GM21381 (cell line): ENCODE data around the gene THADA.

ENCODE experiments used
- ATAC-seq: cut with Tn5 transposase; IDR thresholded peaks from one replicate; pipeline ENCODE4 v1.9.1; 2021; ENCODE audit warnings: mild to moderate bottlenecking, moderate library complexity; ENCODE audit not compliant: unreplicated experiment

The THADA gene

DNA sequence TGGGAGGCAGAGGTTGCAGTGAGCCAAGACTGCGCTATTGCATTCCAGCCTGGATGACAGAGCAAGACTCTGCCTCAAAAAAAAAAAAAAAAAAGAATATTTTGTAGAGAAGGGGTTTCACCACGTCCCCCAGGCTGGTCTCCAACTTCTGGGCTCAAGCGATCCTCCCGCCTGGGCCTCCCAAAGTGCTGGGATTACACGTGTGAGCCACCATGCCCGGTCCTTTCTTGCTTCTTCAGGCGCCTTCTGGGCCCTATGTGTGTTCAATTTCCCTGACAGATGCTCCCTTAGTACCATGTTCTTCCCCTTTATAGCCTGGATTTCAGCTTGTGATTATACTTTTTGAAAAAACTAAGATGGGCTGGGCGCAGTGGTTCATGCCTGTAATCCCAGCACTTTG lies 379.2 kb downstream of the THADA start:
- no peak for ATAC-seq

DNA sequence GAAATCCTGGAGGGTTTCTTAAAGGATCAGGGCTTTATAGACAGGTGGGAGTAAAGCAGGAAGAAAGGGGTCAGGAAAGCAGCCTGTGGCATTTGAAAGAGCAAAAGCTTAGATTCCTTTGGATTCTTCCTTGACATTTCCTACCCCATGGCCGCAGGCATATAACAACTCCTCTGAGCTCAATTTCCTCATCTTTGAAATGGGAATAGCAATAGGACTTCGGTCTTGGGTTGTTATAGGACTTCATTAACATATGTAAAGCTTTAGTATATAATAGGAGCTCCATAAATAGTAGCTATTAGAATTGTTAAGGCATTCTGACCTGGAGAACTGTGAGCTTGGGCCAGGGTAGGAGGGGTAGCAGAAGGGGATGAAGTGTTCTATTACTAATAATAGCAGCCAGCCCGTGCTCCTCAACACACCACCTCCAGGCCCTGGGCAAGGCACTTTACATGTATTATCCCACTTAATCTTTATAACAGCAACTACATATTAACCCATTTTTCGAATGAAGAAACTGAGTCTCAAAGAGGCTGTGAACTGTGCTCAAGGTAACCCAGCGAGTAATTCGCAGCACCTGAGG lies 380.1 kb downstream of the THADA start:
- ATAC-seq, result no peak

DNA sequence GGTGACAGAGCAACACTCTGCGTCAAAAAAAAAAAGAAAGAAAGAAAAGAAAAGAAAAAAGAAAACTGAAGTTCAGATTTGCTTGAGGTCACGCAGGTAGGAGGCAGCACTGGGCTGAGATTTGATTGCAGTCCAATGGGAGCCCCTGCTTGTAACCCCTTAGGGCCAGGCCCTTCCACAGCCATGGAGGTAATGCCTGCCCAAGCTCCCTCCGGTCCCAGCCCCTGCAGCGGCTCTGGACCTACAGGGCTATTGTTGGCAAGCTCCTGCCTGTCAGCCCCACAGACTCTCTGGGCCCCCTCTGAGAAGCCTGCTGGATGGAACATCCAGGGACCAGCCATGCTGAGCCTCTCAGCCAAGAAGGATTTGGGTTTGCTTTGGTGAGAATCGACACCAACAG lies 381.6 kb downstream of the THADA start:
- no peak for ATAC-seq

DNA sequence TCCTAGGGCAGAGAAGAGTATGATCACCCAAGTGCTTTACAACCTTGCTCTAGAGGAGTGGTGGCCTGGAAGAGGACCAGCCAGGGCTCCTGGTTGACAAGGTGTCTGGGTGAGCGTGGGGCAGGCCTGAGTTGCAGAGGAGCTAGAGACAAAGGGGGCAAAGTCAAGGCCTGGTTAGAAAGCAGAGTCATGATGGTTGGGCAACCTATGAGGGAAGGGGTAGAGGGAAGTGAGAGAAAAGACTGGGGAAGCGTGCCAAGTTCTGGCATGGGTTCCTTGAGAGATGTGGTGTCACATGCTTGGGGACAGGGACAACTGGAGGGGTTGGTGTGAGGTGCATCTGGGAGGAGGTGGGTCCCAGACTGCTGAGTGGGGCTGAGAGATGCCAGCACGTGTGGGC lies 382.9 kb downstream of the THADA start:
- no peak for ATAC-seq

DNA sequence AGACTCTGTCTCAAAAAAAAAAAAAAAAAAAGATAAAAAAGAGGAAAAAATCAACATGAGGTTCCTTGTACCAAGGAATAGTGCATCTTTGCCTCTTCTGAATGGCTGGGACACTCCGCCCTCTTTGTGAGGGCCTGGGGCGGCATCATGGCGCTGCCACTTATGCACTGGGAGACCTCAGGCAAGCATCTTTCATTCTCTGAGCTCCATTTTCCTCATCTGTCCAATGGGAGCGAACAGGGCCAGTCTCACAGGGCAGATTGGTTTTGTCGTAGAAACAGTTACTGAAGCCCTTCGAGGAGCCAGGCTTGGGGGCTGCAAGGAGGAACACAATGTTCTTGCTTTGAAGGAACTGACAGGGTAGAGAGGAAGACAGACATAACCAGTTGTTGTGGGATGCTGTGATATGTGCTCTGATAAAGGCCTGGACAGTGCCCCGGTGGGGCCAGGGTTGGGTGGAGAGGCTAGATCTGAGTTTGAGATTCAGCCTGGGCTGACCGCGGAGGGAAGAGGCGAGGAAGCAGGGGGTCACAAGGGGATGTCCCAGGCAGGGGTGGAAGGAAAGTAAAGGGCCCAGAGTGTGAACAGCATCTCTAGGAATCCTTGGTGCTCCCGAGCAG lies 383.5 kb downstream of the THADA start:
- no peak for ATAC-seq

DNA sequence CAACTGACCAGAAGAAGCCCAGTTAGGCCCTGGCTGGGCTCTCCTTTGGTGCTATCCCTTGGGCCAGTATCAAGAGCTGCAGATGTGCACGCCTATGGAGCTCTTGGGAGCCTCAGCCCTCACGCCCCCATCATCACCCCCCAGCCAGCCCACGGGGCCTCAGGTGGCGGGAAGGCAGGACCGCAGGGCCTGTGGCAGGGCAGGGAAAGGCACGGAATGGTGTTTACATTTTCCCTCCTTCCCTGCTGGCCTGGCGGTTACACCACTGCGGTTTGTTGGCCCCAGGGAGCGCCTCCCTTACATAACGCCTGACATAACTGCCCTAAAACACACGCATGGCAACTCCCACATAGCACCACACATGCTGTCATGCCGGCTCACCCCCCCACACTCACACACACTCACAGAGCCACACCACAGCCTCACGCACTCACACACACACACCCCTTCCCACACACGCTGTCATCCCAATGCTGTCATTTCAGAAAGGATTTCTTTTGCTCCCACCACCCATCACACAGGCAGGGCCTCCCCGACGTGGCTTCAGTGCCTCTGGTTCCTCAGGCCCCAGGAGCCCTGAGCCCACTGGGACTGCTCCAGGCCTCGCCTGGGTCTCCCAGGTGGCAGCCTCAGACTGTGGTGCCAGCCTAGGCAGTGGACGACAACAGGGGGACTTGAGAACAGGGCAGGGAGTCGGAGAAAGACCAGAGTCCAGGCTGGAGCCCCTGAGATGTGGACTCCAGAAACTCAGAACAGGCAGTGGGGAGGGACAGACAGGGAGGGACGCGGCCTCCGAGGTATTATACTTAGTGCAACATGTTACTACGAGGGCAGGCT lies 385.2 kb downstream of the THADA start:
- no peak for ATAC-seq

DNA sequence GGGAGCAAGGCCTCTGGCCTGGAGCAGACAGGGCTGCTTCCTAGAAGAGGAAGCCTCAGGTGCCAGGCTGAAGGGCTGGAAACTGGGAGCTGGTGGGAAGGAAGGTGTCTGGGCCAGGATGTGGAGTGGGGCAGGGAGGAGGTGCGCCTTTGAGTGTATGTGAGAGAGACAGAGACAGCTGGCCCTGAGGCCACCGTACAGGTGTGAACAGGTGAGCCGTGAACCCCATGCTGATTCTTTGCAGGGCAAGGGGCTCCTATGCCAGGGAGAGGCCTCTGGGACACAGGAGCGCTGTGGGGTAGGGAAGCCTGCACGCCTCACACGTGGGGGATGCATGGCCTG lies 385.7 kb downstream of the THADA start:
- ATAC-seq, result no peak

DNA sequence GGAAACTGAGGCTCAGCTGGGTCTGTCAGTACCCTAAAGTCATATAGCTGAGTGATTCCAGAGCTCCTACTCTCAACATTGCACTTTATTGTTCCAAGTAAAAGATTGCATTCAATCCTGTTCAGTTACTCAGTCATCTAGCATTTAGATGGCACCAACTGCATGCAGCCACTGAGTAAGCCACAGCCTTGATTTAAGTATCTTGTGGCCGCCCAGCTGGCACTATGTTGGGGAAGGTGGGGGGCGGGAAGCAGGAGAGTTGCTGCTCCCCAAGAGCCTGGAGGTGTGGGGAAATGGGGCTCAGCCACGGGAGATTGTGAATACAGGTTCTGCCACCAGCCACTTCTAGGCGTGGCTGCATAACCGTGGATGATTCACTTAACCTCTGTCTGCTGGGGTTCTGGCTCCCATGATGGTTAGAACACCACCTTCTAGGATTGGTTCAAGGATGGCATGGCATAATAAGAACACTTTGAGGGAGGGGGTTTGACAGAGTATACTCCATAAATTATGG lies 386.6 kb downstream of the THADA start:
- no peak for ATAC-seq

DNA sequence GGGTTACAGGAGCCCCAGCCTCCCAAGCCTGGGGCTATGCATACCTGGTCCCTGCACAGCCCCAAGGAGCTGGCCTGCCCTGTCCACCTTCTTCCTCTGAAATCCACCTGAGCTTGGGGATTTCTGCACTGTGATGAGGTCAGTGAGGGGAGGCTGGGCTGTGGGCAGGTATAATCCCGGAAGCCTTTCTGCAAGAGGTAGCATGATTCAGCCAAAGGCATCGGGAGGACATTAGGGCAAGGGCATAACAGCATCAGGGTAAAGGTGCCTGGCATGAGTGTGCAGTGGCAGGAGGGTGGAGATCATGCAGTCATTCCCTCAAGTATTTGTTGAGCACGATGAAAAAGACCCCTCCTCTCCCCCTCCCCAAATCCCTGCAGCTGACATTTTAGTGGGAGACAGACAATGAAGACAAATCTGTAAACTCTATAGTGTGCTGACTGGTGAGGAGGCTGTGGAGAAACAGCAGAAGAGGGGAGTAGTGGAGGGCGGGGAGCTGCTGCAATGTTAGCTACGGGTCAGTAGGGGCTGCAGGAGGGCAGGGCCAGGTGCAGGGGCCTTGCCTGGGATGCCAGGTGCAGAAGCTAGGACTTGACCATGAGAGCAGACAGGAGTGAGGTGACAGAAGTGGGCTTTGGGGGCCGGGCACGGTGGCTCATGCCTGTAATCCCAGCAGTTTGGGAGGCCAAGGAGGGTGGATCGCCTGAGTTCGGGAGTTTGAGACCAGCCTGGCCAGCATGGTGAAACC lies 388.1 kb downstream of the THADA start:
- ATAC-seq, result no peak

DNA sequence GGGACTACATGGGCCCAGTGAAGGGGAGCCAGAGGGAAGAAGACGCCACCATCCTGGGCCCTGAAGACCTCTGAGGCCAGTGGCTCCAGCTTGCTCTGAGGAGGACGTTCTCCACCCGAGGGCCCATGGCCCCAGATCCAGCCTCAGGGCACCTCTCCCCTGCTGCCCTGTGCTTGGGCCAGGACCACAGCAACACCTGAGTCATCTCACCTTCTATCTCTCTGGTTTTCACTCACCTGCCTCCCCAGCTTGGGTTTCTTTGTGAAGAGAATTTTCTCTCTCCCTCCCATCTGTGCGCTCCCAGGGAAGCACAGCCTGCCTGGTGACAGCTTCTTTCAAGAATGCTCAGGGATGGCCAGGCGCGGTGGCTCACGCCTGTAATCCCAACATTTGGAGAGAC lies 389.2 kb downstream of the THADA start:
- no peak for ATAC-seq

DNA sequence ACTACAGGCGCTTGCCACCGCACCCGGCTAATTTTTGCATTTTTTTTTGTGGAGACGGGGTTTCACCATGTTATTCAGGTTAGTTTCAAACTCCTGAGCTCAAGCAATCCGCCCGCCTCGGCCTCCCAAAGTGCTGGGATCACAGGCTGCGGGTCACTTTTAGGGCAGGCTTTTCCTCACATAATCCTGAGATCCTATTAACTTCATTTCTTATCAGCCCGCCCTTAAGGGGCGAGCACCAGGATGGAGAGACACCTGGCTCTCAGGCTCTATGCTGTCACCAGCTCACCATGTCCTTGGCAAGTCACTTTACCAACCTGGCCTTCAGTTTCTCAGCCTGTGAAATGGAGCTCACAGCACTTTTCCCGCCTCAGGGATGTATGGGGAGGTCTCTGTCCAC lies 392.5 kb downstream of the THADA start:
- ATAC-seq, result no peak

DNA sequence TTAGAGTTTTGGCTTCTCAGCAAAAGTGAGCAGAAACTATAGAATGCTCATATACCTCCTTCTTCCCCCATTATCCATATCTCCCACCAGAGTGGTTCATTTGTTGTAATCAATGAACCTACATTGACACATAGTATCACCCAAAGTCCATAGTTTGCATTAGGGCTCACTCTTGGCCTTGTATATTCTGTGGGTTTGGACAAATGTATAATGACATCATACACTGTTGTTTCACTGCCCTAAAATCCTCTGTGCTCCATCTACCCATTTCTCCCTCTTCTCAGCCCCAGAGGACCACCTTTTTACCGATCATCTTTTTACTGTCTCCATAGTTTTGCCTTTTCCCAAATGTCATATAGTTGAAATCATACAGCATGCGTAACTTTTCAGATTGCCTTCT lies 393.5 kb downstream of the THADA start:
- no peak for ATAC-seq

DNA sequence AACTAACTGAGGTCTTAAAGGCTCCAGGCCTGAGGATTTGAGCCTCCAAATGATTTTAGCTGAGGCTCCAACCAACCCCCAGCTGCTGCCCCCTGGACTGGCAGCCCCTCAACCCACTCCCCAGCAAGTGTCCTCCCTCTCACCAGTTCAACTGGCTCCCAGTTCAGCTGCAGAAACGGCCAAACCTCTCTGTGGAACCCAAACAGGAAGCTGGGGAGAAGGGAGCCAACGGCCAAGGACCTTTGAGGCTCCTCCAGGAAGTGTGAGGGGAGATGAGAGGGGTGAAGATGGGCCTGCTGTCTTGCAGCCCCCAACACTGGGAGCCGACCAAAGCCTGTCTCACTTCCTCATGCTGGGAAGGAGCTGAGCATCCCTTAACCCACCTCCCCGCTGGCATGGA lies 394.3 kb downstream of the THADA start:
- no peak for ATAC-seq

DNA sequence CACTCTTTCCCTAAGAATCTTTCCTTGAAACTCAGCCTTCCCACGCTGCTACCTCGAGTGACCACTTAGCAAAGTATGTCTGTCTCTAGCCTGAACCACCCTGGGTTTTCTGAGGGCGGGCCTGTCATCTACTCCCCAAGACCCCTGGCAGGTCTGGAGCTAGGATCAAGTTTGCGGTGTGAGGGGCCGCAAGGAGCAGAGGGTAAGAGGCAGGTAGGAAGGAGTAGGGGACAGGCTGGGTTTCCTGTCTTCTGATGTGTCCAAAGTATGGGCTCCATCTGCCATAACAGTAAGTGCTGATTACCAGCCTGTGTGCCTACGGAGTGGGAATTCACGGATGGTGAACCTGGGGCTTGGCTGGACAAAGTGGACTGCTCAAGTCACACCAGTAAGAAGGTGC lies 394.8 kb downstream of the THADA start:
- no peak for ATAC-seq

DNA sequence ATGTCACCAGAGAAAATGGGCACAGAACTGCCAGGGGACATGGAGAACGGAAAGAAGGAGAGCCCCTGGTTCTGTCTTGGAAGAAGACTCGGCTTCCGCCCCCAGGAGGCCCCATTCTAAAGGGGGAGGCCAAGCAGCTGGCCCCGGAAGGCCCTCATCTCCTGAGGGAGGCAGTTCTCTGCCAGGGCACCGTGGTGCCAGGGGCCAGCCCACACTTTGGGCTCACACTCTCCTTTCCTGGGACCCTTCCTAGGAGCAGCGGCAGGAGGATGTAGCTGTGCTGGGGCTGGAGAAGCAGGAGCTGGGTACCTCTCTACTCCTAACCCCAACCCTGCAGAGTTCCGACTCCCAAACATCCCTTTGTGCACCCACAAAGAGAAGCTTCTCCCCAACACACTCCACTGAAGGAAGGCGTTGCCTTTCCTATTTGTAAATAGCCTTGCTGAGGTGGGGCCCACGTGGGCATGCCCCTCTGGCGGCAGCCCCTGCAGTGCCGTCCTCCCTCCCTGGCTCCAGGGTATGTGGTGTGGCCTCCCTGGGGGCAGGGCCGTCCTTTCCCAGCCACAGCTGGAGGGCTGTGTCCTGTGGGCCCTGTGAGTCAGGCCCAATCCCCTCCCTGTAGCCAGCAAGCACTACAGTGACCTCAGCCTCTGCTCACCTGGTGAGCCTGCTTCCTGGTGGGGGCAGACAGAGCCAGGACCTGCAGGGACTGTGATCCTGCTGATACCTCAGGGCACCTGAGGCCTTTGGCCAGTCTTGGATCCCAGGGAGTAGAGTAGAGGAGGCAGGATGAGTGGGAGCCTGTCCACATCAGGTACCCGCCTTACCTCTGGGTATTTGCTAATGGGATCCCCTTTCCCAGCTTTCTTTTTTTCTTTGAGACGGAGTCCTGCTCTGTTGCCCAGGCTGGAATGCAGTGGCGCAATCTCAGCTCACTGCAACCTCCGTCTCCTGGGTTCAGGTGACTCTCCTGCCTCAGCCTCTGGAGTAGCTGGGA lies 396.0 kb downstream of the THADA start:
- ATAC-seq, result no peak

DNA sequence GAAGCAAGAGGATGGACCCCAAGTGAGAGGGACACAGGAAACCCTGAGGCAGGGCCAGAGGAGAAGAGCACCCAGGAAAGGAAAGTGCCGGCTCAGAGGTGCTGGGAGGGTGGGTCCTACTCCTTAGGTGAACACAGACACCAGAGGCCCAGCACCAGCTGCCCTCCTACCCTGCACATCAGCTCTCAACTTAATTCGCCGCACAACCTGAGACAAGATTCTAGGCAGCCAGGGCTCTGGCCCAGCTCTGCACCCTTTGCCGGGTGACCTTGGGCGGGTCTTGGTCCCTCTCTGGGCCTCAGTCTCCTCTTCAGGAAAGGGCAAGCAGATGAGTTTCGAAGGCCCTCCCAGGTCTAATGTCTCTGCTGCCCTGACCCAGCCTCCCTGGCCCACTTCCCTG lies 397.6 kb downstream of the THADA start:
- ATAC-seq, result no peak

DNA sequence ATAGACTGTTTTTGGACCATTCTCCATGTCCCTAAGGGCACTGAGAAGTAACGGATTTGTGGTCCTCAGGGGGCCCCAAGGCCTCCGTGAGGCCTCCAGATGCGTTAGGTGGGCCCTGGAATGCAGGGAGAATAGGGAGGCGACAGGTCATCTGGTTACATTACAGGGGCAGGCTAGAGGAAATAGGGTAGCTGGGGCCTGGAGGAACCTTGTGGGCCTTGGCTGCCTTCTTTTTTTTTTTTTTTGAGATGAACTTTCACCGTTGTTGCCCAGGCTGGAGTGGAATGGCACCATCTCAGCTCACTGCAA lies 398.3 kb downstream of the THADA start:
- ATAC-seq, result no peak

DNA sequence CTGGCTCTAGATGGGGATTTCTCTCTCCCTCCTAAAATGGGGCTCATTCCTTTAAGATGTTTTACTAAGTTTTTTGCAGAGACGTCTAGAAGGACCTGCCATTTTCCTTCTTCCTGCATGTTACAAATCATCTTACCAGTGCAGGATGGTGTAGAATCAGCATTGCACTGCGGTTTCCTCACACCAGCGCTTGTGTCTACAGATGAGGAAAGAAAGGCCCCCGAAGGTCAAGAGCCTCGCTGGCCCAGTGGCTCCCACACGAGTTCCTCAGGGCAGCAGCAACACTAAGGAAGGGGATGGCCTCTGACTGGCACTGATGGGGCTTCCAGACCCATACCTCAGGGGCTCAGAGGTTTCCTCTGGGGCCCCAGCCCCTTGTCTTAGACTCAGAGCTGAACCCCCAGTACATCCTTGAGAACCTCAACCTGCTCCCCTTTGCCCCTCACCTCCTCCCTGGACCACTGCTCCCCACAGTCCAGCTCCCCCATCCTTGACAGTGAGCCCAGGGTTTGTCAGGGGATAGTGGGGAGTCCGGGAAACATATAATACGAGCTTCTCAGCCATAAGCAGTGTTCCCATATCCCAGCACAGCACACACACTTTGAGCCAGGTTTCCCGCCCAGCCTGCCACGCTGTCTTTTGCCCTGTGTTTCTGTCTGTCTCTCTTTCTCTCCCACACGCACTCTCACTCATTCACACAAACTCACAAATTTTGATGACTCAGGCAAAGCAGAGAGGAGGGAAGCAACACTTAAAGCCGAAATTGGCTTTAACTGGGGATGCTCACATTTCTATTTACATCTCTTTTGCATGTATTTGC lies 398.9 kb downstream of the THADA start:
- ATAC-seq, result no peak

DNA sequence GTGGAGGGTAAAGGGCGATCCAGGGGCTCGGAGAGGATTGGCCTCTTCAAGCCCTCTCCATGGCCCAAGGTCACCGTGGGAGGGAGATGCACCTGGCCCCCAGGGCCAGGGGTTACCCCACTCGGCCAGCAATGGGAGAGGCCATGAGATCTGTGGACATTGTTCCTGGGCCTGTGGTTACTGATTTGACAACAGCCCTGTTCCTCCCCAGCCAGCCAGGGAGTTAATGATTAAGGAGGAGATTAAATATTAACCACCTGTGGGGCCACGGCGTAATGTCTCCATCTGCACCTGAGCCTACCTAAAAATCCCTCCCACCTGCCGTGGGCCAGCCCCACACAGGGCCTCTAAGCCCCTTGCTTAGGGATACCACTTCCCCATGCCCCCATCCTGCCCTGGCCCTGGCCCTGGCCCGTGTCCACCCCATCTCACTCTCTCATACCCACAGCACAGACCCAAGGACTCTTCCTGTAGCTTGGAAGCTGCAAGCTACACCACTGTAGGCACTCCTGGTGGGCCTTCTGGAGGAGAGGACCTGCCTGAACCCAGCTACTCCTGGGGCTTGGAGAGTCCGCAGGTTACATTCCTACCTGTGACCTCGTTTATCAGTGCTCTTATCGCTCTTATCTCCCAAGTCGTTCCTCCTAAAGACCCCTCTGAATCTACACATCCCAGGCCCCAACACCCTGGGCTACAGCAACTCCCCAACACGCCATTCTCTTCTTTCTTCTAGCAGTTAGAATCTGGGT lies 401.5 kb downstream of the THADA start:
- ATAC-seq, result peak; percentile 52
